ENCODE data around the gene STPG4. TPM values are rescaled to one million over a fixed set of nuclear protein-coding genes. Genes with fewer than 3 reads are reported as not detected.

The STPG4 gene
- total RNA-seq, 1 experiment from 2014 or later, result not detected

GRCh38 chr2:47160211-47160610 is 5.1 kb upstream of the STPG4 start:
- no peaks in the 10 kb centered on the region for H3K27me3 ChIP-seq (ENCODE audit: low read length)
- H3K79me2 ChIP-seq (ENCODE audit: low read length), result peaks cover 28% of the 10 kb centered on the region
- no peaks in the 10 kb centered on the region for H3K4me1 ChIP-seq (ENCODE audit: low read length)
- H3K4me3 ChIP-seq (ENCODE audit: low read length), result no peak overlapping the region
- peaks cover 53% of the 10 kb centered on the region for H3K36me3 ChIP-seq (ENCODE audit: insufficient read depth, low read length)
- DNase-seq, result no peak
- peaks cover 19% of the 10 kb centered on the region for H4K20me1 ChIP-seq (ENCODE audit: insufficient read depth, low read depth, low read length)
- H3K27ac ChIP-seq (ENCODE audit: low read length), result no peak overlapping the region
- no peak overlapping the region for H3K4me2 ChIP-seq (ENCODE audit: low read depth, low read length, poor library complexity, severe bottlenecking)
- H2AFZ ChIP-seq (ENCODE audit: low read length), result no peak overlapping the region
- no peaks in the 10 kb centered on the region for H3K9me2 ChIP-seq (replicated peaks; ENCODE audit: insufficient read depth, low read length)
- H3K9me3 ChIP-seq (ENCODE audit: low read length), result no peaks in the 10 kb centered on the region
- H3K9ac ChIP-seq (ENCODE audit: low read length), result no peak overlapping the region

- no peaks in the 10 kb centered on the region for H3K9me2 ChIP-seq (replicated peaks; ENCODE audit: insufficient read depth, low read length)
- DNase-seq, result no peak
- H3K9me3 ChIP-seq (ENCODE audit: low read length), result no peaks in the 10 kb centered on the region
- no peaks in the 10 kb centered on the region for H3K4me1 ChIP-seq (ENCODE audit: low read length)
- no peak overlapping the region for H3K4me3 ChIP-seq (ENCODE audit: low read length)
- peaks cover 22% of the 10 kb centered on the region for H3K79me2 ChIP-seq (ENCODE audit: low read length)
- H2AFZ ChIP-seq (ENCODE audit: low read length), result no peak overlapping the region
- no peak overlapping the region for H3K9ac ChIP-seq (ENCODE audit: low read length)
- H3K36me3 ChIP-seq (ENCODE audit: insufficient read depth, low read length), result peaks cover 47% of the 10 kb centered on the region
- H3K4me2 ChIP-seq (ENCODE audit: low read depth, low read length, poor library complexity, severe bottlenecking), result no peak overlapping the region
- H4K20me1 ChIP-seq (ENCODE audit: insufficient read depth, low read depth, low read length), result peaks cover 13% of the 10 kb centered on the region
- no peak overlapping the region for H3K27ac ChIP-seq (ENCODE audit: low read length)
- H3K27me3 ChIP-seq (ENCODE audit: low read length), result no peaks in the 10 kb centered on the region
Observed at GRCh38 chr2:47159627-47160026, 4.5 kb upstream of the STPG4 start.

GRCh38 chr2:47158576-47158975 is 3.5 kb upstream of the STPG4 start:
- Histone ChIP-seq H3K27me3 (ENCODE audit: low read length) (no peaks in the 10 kb centered on the region), H3K4me3 (ENCODE audit: low read length) (no peak overlapping the region), H2AFZ (ENCODE audit: low read length) (no peak overlapping the region), H4K20me1 (ENCODE audit: insufficient read depth, low read depth, low read length) (peaks cover 8% of the 10 kb centered on the region), H3K4me2 (ENCODE audit: low read depth, low read length, poor library complexity, severe bottlenecking) (no peak overlapping the region), H3K4me1 (ENCODE audit: low read length) (no peaks in the 10 kb centered on the region), H3K36me3 (ENCODE audit: insufficient read depth, low read length) (peaks cover 47% of the 10 kb centered on the region), H3K9ac (ENCODE audit: low read length) (no peak overlapping the region), H3K79me2 (ENCODE audit: low read length) (peaks cover 17% of the 10 kb centered on the region), H3K9me2 (replicated peaks; ENCODE audit: insufficient read depth, low read length) (no peaks in the 10 kb centered on the region), H3K27ac (ENCODE audit: low read length) (no peak overlapping the region), H3K9me3 (ENCODE audit: low read length) (no peaks in the 10 kb centered on the region)
- no peak for DNase-seq

GRCh38 chr2:47152803-47153202 is 2.3 kb downstream of the STPG4 start:
- Histone ChIP-seq H3K4me2 (ENCODE audit: low read depth, low read length, poor library complexity, severe bottlenecking) (no peak overlapping the region), H3K79me2 (ENCODE audit: low read length) (no peaks in the 10 kb centered on the region), H3K4me1 (ENCODE audit: low read length) (no peaks in the 10 kb centered on the region), H3K27me3 (ENCODE audit: low read length) (no peaks in the 10 kb centered on the region), H3K4me3 (ENCODE audit: low read length) (no peak overlapping the region), H4K20me1 (ENCODE audit: insufficient read depth, low read depth, low read length) (no peaks in the 10 kb centered on the region), H3K9ac (ENCODE audit: low read length) (no peak overlapping the region), H3K27ac (ENCODE audit: low read length) (no peak overlapping the region), H2AFZ (ENCODE audit: low read length) (no peak overlapping the region), H3K9me2 (replicated peaks; ENCODE audit: insufficient read depth, low read length) (no peaks in the 10 kb centered on the region), H3K9me3 (ENCODE audit: low read length) (no peaks in the 10 kb centered on the region), H3K36me3 (ENCODE audit: insufficient read depth, low read length) (peaks cover 51% of the 10 kb centered on the region)
- no peak for DNase-seq

- Histone ChIP-seq H3K4me3 (ENCODE audit: low read length) (no peak overlapping the region), H3K9ac (ENCODE audit: low read length) (no peak overlapping the region), H3K4me1 (ENCODE audit: low read length) (no peaks in the 10 kb centered on the region), H3K4me2 (ENCODE audit: low read depth, low read length, poor library complexity, severe bottlenecking) (no peak overlapping the region), H3K27me3 (ENCODE audit: low read length) (no peaks in the 10 kb centered on the region), H4K20me1 (ENCODE audit: insufficient read depth, low read depth, low read length) (no peaks in the 10 kb centered on the region), H3K27ac (ENCODE audit: low read length) (no peak overlapping the region), H3K79me2 (ENCODE audit: low read length) (no peaks in the 10 kb centered on the region), H3K9me2 (replicated peaks; ENCODE audit: insufficient read depth, low read length) (no peaks in the 10 kb centered on the region), H3K36me3 (ENCODE audit: insufficient read depth, low read length) (peaks cover 71% of the 10 kb centered on the region), H2AFZ (ENCODE audit: low read length) (no peak overlapping the region), H3K9me3 (ENCODE audit: low read length) (no peaks in the 10 kb centered on the region)
- DNase-seq, result no peak
Observed at GRCh38 chr2:47150175-47150574, 4.9 kb downstream of the STPG4 start.

- Histone ChIP-seq H4K20me1 (ENCODE audit: insufficient read depth, low read depth, low read length) (no peaks in the 10 kb centered on the region), H3K9ac (ENCODE audit: low read length) (no peak overlapping the region), H2AFZ (ENCODE audit: low read length) (no peak overlapping the region), H3K4me2 (ENCODE audit: low read depth, low read length, poor library complexity, severe bottlenecking) (no peak overlapping the region), H3K79me2 (ENCODE audit: low read length) (no peaks in the 10 kb centered on the region), H3K27me3 (ENCODE audit: low read length) (no peaks in the 10 kb centered on the region), H3K27ac (ENCODE audit: low read length) (no peak overlapping the region), H3K9me3 (ENCODE audit: low read length) (no peaks in the 10 kb centered on the region), H3K4me1 (ENCODE audit: low read length) (no peaks in the 10 kb centered on the region), H3K4me3 (ENCODE audit: low read length) (no peak overlapping the region), H3K36me3 (ENCODE audit: insufficient read depth, low read length) (peaks cover 68% of the 10 kb centered on the region), H3K9me2 (replicated peaks; ENCODE audit: insufficient read depth, low read length) (no peaks in the 10 kb centered on the region)
- DNase-seq, result no peak
Observed at GRCh38 chr2:47147021-47147420, 8.1 kb downstream of the STPG4 start.

GRCh38 chr2:47145466-47145865 is 9.6 kb downstream of the STPG4 start:
- no peaks in the 10 kb centered on the region for H3K79me2 ChIP-seq (ENCODE audit: low read length)
- H2AFZ ChIP-seq (ENCODE audit: low read length), result no peak overlapping the region
- H3K4me2 ChIP-seq (ENCODE audit: low read depth, low read length, poor library complexity, severe bottlenecking), result no peak overlapping the region
- H3K9ac ChIP-seq (ENCODE audit: low read length), result no peak overlapping the region
- H3K4me1 ChIP-seq (ENCODE audit: low read length), result no peaks in the 10 kb centered on the region
- H3K36me3 ChIP-seq (ENCODE audit: insufficient read depth, low read length), result peaks cover 72% of the 10 kb centered on the region
- no peaks in the 10 kb centered on the region for H3K27me3 ChIP-seq (ENCODE audit: low read length)
- no peak overlapping the region for H3K27ac ChIP-seq (ENCODE audit: low read length)
- H3K4me3 ChIP-seq (ENCODE audit: low read length), result no peak overlapping the region
- no peak for DNase-seq
- no peaks in the 10 kb centered on the region for H4K20me1 ChIP-seq (ENCODE audit: insufficient read depth, low read depth, low read length)
- H3K9me3 ChIP-seq (ENCODE audit: low read length), result no peaks in the 10 kb centered on the region
- H3K9me2 ChIP-seq (replicated peaks; ENCODE audit: insufficient read depth, low read length), result no peaks in the 10 kb centered on the region

GRCh38 chr2:47141520-47141919 is 13.6 kb downstream of the STPG4 start:
- no peak overlapping the region for H3K4me3 ChIP-seq (ENCODE audit: low read length)
- no peak overlapping the region for H2AFZ ChIP-seq (ENCODE audit: low read length)
- no peaks in the 10 kb centered on the region for H3K27me3 ChIP-seq (ENCODE audit: low read length)
- H4K20me1 ChIP-seq (ENCODE audit: insufficient read depth, low read depth, low read length), result no peaks in the 10 kb centered on the region
- no peak overlapping the region for H3K27ac ChIP-seq (ENCODE audit: low read length)
- H3K9me2 ChIP-seq (replicated peaks; ENCODE audit: insufficient read depth, low read length), result no peaks in the 10 kb centered on the region
- H3K4me2 ChIP-seq (ENCODE audit: low read depth, low read length, poor library complexity, severe bottlenecking), result no peak overlapping the region
- peaks cover 45% of the 10 kb centered on the region for H3K36me3 ChIP-seq (ENCODE audit: insufficient read depth, low read length)
- DNase-seq, result no peak
- H3K9me3 ChIP-seq (ENCODE audit: low read length), result no peaks in the 10 kb centered on the region
- H3K9ac ChIP-seq (ENCODE audit: low read length), result no peak overlapping the region
- no peaks in the 10 kb centered on the region for H3K79me2 ChIP-seq (ENCODE audit: low read length)
- peaks cover 4% of the 10 kb centered on the region; the same call in 1 of the 2 replicates for H3K4me1 ChIP-seq (ENCODE audit: low read length)
